Thymus (tissue), 11 donors: Measurements from ENCODE around the gene MRPS18A. TPM values are rescaled to one million over a fixed set of nuclear protein-coding genes. Genes with fewer than 3 reads are reported as not detected.

Experiments
- DNase-seq, 9 donors: peaks; one replicate each; pipeline ENCODE4 v3.0.0-alpha.2; 2013; ENCODE audit warnings: low spot score in 9 of 9, low read depth in 6 of 9, missing footprints in 1 of 9
- H3K27ac ChIP-seq, 2 donors: one replicate each; pipeline ENCODE4 v1.5.1; 2013; ENCODE audit warnings: control low read depth in 1 of 2, low read depth in 1 of 2, low read length in 1 of 2, mild to moderate bottlenecking in 1 of 2, moderate library complexity in 1 of 2
- H3K27me3 ChIP-seq, 2 donors: one replicate each; pipeline ENCODE4 v1.5.1; 2013; ENCODE audit warnings: low read length in 1 of 2; ENCODE audit not compliant: control insufficient read depth in 2 of 2, insufficient read depth in 1 of 2
- H3K36me3 ChIP-seq, 2 donors: one replicate each; pipeline ENCODE4 v1.5.1; 2013; ENCODE audit warnings: low read length in 1 of 2, mild to moderate bottlenecking in 1 of 2, moderate library complexity in 1 of 2; ENCODE audit not compliant: control insufficient read depth in 2 of 2, insufficient read depth in 2 of 2
- H3K4me1 ChIP-seq, 2 donors: one replicate each; pipeline ENCODE4 v1.5.1; 2013; ENCODE audit warnings: low read length in 2 of 2; ENCODE audit not compliant: control insufficient read depth in 2 of 2, insufficient read depth in 2 of 2
- H3K4me3 ChIP-seq, 2 donors: one replicate each; pipeline ENCODE4 v1.5.1; 2013; ENCODE audit warnings: low read length in 2 of 2, control low read depth in 1 of 2, mild to moderate bottlenecking in 1 of 2
- H3K9me3 ChIP-seq, 2 donors: one replicate each; pipeline ENCODE4 v1.5.1; 2013; ENCODE audit warnings: low read length in 1 of 2, mild to moderate bottlenecking in 1 of 2; ENCODE audit not compliant: control insufficient read depth in 2 of 2, insufficient read depth in 1 of 2
- WGBS: extraction: QIAGEN DNeasy Blood & Tissue Kit; methylation state at CpG from one replicate; pipeline ENCODE4 v1.1.7; 2013; 5-methylcytosine and 5-hydroxymethylcytosine counted together
- polyA plus RNA-seq: library from polyadenylated mRNA; stranded (reverse); fragments of 200-250 nt; gene quantifications from one replicate; pipeline ENCODE4 v1.2.3, GENCODE V29; 2013
- total RNA-seq: library from RNA; stranded (reverse); fragments of 120-200 nt; gene quantifications from one replicate; pipeline ENCODE4 v1.2.4, GENCODE V29; 2013
- donor health status: healthy.

MRPS18A gene
- total and polyA plus RNA-seq, 2 donors, result 28.1 to 49.5 TPM

DNA sequence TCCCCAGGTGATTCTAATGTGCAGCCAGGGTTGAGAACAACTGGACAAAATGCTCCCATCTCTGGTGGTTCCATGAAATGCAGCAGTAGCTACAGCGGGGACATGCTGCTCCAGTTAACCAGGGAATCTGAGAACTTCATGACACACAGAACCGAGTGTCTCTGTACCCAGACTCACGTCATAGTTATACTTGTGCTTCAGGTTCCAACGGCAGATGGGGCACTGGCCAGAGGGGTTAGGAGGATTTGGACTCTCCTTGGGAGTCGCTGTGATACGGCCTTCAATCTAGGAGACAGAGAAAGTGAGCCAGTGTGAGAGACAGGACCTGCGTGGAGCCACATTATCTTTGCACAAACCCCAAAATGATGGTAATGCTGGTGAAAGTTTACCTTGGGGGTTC, 9.2 kb downstream of the MRPS18A start:
- Histone ChIP-seq H3K4me1 (no peaks in the 10 kb centered on the region), H3K9me3 (no peaks in the 10 kb centered on the region), H3K4me3 (no peak overlapping the region), H3K27me3 (no peaks in the 10 kb centered on the region), H3K36me3 (peaks cover 67 to 85% of the 10 kb centered on the region in 2 donors), H3K27ac (no peak overlapping the region)
- DNase-seq, result no peak
- 91% methylated on average over 7 of the region's 7 CpGs for WGBS

- no peak for DNase-seq
- peaks cover 70 to 88% of the 10 kb centered on the region in 2 donors for H3K36me3 ChIP-seq
- H3K9me3 ChIP-seq, result no peaks in the 10 kb centered on the region
- no peaks in the 10 kb centered on the region for H3K27me3 ChIP-seq
- 87% methylated on average over 7 of the region's 7 CpGs for WGBS
- H3K4me1 ChIP-seq, result no peaks in the 10 kb centered on the region
- H3K27ac ChIP-seq, result no peak overlapping the region
- H3K4me3 ChIP-seq, result no peak overlapping the region
Observed at GRCh38 chr6:43677759-43678158, 9.8 kb downstream of the MRPS18A start.

GRCh38 chr6:43676962-43677606, 10.5 kb downstream of the MRPS18A start:
- Histone ChIP-seq H3K9me3 (no peaks in the 10 kb centered on the region), H3K27ac (no peak overlapping the region), H3K4me3 (no peak overlapping the region), H3K36me3 (peaks cover 77 to 89% of the 10 kb centered on the region in 2 donors), H3K4me1 (no peaks in the 10 kb centered on the region), H3K27me3 (no peaks in the 10 kb centered on the region)
- DNase-seq, result no peak
- 97% methylated on average over 7 of the region's 7 CpGs for WGBS

GRCh38 chr6:43674921-43675320, 12.7 kb downstream of the MRPS18A start:
- 97% methylated on average over 8 of the region's 8 CpGs for WGBS
- no peak for DNase-seq
- Histone ChIP-seq H3K27ac (no peak overlapping the region), H3K9me3 (no peaks in the 10 kb centered on the region), H3K27me3 (no peaks in the 10 kb centered on the region), H3K4me1 (peaks cover 0 to 9% of the 10 kb centered on the region in 2 donors), H3K36me3 (peaks cover 80 to 89% of the 10 kb centered on the region in 2 donors), H3K4me3 (no peak overlapping the region)

GRCh38 chr6:43674291-43674690, 13.3 kb downstream of the MRPS18A start:
- peaks cover 0 to 12% of the 10 kb centered on the region in 2 donors for H3K4me1 ChIP-seq

DNA sequence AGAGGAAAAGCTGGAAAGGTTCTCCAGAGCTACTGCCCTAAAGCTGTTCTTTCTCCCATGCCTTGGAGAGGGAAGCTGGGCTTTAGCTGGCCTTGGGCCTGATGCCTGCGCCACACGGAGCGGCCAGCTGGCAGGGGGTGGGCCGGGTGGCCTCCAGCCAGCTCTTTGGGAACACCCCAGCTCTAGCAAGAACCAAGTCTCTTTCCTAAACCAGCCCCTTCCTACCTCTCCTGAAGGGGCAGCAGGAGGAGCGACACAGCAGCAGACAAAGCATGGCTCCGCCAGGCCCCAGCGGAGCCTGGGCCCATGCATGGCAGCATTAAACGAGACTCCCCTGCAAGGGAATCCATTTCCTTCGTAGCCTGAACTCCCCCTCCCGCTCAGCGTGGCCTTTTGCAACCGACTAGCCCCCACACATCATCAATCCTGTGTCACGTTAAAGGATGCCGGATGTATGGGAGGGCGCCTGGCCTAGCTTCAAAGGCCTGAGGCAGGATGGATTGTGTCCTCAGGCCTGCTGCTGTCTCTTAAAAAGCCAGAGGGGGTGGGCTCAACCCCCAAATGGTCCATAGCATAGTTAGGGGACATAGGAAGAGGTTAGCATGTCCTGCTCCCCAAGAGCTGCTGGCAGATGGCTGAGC, 14.0 kb downstream of the MRPS18A start:
- DNase-seq, result no peak
- no peaks in the 10 kb centered on the region for H3K27me3 ChIP-seq
- no peaks in the 10 kb centered on the region for H3K9me3 ChIP-seq
- H3K4me1 ChIP-seq, result peaks cover 0 to 14% of the 10 kb centered on the region in 2 donors
- H3K4me3 ChIP-seq, result no peak overlapping the region
- peaks cover 78 to 84% of the 10 kb centered on the region in 2 donors for H3K36me3 ChIP-seq
- 96% methylated on average over 15 of the region's 15 CpGs for WGBS
- H3K27ac ChIP-seq, result no peak overlapping the region

More at GRCh38 chr6:43674291-43674690, 13.3 kb downstream of the MRPS18A start:
- Histone ChIP-seq H3K4me3 (no peak overlapping the region), H3K9me3 (no peaks in the 10 kb centered on the region), H3K27ac (no peak overlapping the region), H3K36me3 (peaks cover 76 to 85% of the 10 kb centered on the region in 2 donors), H3K27me3 (no peaks in the 10 kb centered on the region)
- WGBS, result 99% methylated on average over 2 of the region's 2 CpGs
- DNase-seq, result no peak

GRCh38 chr6:43671801-43672690, 15.5 kb downstream of the MRPS18A start:
- Histone ChIP-seq H3K36me3 (peaks cover 63 to 69% of the 10 kb centered on the region in 2 donors), H3K27ac (peak overlapping the region in 1 of 2 donors; percentile 47), H3K27me3 (peaks cover 0 to 5% of the 10 kb centered on the region in 2 donors), H3K9me3 (no peaks in the 10 kb centered on the region), H3K4me1 (peaks cover 4 to 29% of the 10 kb centered on the region in 2 donors), H3K4me3 (no peak overlapping the region)
- no peak for DNase-seq
- WGBS, result 97% methylated on average over 16 of the region's 16 CpGs

- H3K27ac ChIP-seq, result peak overlapping the region in 1 of 2 donors; percentile 47
- no peaks in the 10 kb centered on the region for H3K9me3 ChIP-seq
- H3K4me3 ChIP-seq, result no peak overlapping the region
- peaks cover 54 to 61% of the 10 kb centered on the region in 2 donors for H3K36me3 ChIP-seq
- DNase-seq, result no peak
- peaks cover 4 to 32% of the 10 kb centered on the region in 2 donors for H3K4me1 ChIP-seq
- peaks cover 0 to 5% of the 10 kb centered on the region in 2 donors for H3K27me3 ChIP-seq
- WGBS, result 98% methylated on average over 8 of the region's 8 CpGs
Observed at GRCh38 chr6:43671011-43671800, 16.4 kb downstream of the MRPS18A start.
